ENCODE data around the gene CDK1.
"Not testable (repeated sequence)": the region's sequence is repeated elsewhere in the genome, so short reads cannot be mapped to it uniquely, and the experiment has no call there.

Gene CDK1

DNA sequence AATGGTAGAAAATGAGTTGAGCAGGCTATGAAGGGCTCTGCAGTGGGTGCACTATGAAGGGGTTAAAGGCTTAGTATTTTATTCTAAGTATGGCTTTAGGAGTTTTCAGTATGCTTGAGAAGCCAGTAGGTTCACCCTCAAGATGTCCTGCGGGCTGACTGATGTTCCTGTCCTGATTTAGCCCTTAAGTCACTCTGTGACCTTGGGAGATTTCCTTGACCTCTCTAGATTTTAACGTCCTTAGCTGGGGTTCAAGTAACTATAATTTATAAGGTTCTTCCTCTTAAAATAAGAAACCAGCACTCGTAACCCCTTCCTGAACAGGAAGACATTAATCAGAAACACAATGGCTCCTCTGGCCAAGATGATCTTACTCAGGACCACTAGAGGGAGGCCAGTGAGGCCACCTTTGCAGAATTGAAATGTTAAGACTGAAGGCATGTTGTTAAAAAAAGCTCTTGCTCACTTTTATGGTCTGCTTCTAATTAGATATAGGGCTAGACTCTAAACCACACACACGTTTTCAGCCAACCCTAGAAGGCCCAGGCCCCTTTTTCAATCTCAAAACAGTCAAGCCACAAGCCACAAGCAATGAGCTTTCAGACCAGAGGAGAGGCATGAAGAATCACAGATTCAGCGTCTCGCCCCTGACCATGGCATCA lies 41.9 kb downstream of the CDK1 start:
- TF ChIP-seq CTCF (conservative IDR thresholded peaks at IDR 0.05) (peak; percentile 19; the same call in 1 of the 2 replicates), ZFX (IDR thresholded peaks at IDR 0.05) (no peak)
- no peak overlapping the region for H3K27ac ChIP-seq

DNA sequence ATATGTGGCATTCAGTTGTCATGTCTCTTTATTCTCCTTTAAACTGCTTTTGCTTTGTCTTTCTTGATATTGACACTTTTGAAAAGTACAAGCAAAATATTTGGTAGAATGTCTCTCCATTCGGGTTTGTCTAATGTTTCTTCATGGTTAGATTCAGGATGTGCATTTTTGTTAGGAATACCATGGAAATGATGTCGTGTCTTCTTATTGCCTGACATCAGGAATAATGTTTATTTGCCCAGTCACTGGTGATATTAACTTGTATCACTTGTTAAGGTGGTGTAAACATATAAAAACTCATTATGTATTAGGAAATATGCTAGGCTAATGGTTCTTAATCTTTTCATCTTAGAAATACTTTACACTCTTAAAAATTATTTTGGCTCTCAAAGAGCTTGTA lies 43.4 kb downstream of the CDK1 start:
- H3K27ac ChIP-seq, result no peak overlapping the region

DNA sequence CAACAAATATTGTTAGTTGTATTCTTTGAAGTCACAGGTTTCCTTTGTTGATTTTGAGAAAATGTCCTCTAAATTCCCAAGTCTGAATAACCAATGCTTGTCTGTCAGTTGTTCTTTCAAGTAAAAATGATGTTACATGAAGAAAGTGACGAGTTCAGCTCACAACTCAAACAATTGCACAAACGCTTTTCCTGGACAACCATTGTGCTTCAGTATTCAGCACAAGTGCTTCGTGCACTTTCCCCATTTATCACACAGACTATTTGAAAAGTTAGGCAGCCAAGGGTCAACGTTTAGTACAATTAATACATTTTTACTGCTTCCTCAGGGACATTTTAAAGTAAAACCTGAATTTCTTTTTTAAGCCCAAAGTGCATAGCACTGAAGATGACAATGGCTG lies 44.5 kb downstream of the CDK1 start:
- no peak overlapping the region for H3K27ac ChIP-seq

More for the DNA sequence above, 43.4 kb downstream of the CDK1 start:
- TF ChIP-seq ZFX (IDR thresholded peaks at IDR 0.05), result no peak

GRCh38 chr10:60823324-60823723 lies 45.0 kb downstream of the CDK1 start:
- TF ChIP-seq ZFX (IDR thresholded peaks at IDR 0.05) (no peak), CTCF (conservative IDR thresholded peaks at IDR 0.05) (no peak)
- no peak overlapping the region for H3K27ac ChIP-seq

More for the DNA sequence above, 44.5 kb downstream of the CDK1 start:
- TF ChIP-seq CTCF (conservative IDR thresholded peaks at IDR 0.05), result no peak
- no peak for TF ChIP-seq ZFX (IDR thresholded peaks at IDR 0.05)

- TF ChIP-seq ZFX (IDR thresholded peaks at IDR 0.05) (no peak), CTCF (conservative IDR thresholded peaks at IDR 0.05) (no peak)
- no peak overlapping the region for H3K27ac ChIP-seq
These were observed 47.2 kb downstream of the CDK1 start for GRCh38 chr10:60825520-60825919.

DNA sequence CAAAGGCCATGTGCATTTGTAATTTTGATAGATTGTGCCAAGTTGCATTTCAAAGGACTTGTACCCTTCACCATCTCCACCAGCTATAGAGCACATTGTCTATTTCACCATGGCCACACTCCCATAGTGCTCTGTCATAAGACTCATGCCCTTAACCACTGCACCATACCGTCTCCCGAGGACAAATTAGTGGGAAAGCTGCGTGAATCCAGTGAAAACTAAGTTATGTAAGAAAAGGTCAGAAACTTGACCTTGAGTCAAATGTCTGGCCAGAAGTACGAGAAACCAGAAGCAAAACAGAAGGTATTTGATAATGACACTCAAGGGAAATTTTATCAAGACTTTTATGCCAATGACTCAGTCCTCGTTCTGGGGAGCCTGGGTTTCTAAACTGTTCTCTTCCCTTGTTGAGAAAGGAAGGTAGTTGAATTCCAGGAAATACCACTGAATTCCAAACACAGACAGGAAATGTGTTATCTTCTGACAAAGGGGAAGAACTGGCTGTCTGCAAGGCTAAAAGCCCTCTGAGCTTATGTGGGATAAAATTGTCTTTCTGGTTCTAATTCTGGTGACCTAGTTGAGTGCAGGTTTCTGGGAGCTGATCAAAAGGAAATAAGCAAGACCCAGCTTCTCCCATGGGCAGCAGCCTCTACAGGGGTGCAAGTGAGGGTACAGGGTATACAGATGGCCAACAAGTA lies 49.7 kb downstream of the CDK1 start:
- H3K27ac ChIP-seq, result no peak overlapping the region
- TF ChIP-seq CTCF (conservative IDR thresholded peaks at IDR 0.05), result no peak
- TF ChIP-seq ZFX (IDR thresholded peaks at IDR 0.05), result no peak

GRCh38 chr10:60828489-60828852 lies 50.2 kb downstream of the CDK1 start:
- TF ChIP-seq CTCF (conservative IDR thresholded peaks at IDR 0.05) (no peak), ZFX (IDR thresholded peaks at IDR 0.05) (no peak)
- H3K27ac ChIP-seq, result no peak overlapping the region

GRCh38 chr10:60832136-60832535 lies 53.9 kb downstream of the CDK1 start:
- H3K27ac ChIP-seq, result not testable (repeated sequence)

Data from C4-2B (cell line).